GM19452 (cell line): ENCODE results near the gene MAGI2.

ENCODE experiments used
- ATAC-seq: cut with Tn5 transposase; IDR thresholded peaks from one replicate; pipeline ENCODE4 v1.9.1; 2021; ENCODE audit not compliant: unreplicated experiment

Gene MAGI2

GRCh38 chr7:79308192-79308591 is 145.3 kb downstream of the MAGI2 start:
- no peak for ATAC-seq

GRCh38 chr7:79307376-79307775 is 146.1 kb downstream of the MAGI2 start:
- no peak for ATAC-seq

GRCh38 chr7:79304711-79305110 is 148.8 kb downstream of the MAGI2 start:
- ATAC-seq: no peak

- ATAC-seq: no peak
These were observed 151.2 kb downstream of the MAGI2 start for GRCh38 chr7:79302293-79302692.

GRCh38 chr7:79301419-79301818 is 152.0 kb downstream of the MAGI2 start:
- no peak for ATAC-seq

GRCh38 chr7:79300573-79300972 is 152.9 kb downstream of the MAGI2 start:
- ATAC-seq: no peak

GRCh38 chr7:79298145-79298760 is 155.2 kb downstream of the MAGI2 start:
- ATAC-seq: no peak

GRCh38 chr7:79296553-79297320 is 156.7 kb downstream of the MAGI2 start:
- no peak for ATAC-seq

- no peak for ATAC-seq
These were observed 159.8 kb downstream of the MAGI2 start for GRCh38 chr7:79293655-79294142.

- no peak for ATAC-seq
These were observed 160.6 kb downstream of the MAGI2 start for GRCh38 chr7:79292834-79293233.

- no peak for ATAC-seq
These were observed 162.0 kb downstream of the MAGI2 start for GRCh38 chr7:79291498-79291865.

- no peak for ATAC-seq
These were observed 162.5 kb downstream of the MAGI2 start for GRCh38 chr7:79290841-79291497.

GRCh38 chr7:79290398-79290797 is 163.1 kb downstream of the MAGI2 start:
- ATAC-seq: no peak

- ATAC-seq: no peak
These were observed 164.8 kb downstream of the MAGI2 start for GRCh38 chr7:79288655-79289054.

GRCh38 chr7:79287981-79288380 is 165.5 kb downstream of the MAGI2 start:
- ATAC-seq: no peak

- ATAC-seq: no peak
These were observed 167.3 kb downstream of the MAGI2 start for GRCh38 chr7:79286181-79286580.

- no peak for ATAC-seq
These were observed 167.7 kb downstream of the MAGI2 start for GRCh38 chr7:79285756-79286155.

GRCh38 chr7:79284211-79284610 is 169.3 kb downstream of the MAGI2 start:
- no peak for ATAC-seq

GRCh38 chr7:79282882-79283602 is 170.4 kb downstream of the MAGI2 start:
- ATAC-seq: no peak

- ATAC-seq: no peak
These were observed 171.3 kb downstream of the MAGI2 start for GRCh38 chr7:79282070-79282694.

GRCh38 chr7:79281426-79281825 is 172.0 kb downstream of the MAGI2 start:
- no peak for ATAC-seq
